Activated CD4-positive, alpha-beta T cell treated with anti-CD3 and anti-CD28 coated beads for 1 hour (primary cell): ENCODE results near the gene DDX49.
"Not testable (repeated sequence)": the region's sequence is repeated elsewhere in the genome, so short reads cannot be mapped to it uniquely, and the experiment has no call there.

Experiments used
- DNase-seq: peaks from one replicate; pipeline ENCODE4 v3.0.0-alpha.2; 2020

Gene DDX49

DNA sequence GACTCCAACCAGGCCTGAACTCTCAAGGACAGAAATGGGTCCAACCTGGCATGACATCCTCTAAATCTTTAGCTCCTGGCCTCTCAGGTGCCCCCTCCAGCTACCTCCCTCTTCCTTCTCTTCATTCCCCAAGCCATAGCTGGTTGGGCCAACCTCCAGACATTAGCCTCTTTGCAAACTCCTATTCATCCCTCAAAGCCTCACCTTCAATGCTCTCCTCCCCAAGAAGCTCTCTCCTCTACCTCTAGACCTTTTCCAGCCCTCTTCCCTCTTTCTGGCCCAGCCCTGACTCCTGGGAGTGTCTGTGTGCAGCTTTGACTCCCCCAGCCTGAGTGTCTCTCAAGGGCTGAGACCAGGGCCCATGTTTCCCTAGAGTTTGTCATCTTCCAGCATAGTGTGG lies 26.8 kb downstream of the DDX49 start:
- no peak for DNase-seq

DNA sequence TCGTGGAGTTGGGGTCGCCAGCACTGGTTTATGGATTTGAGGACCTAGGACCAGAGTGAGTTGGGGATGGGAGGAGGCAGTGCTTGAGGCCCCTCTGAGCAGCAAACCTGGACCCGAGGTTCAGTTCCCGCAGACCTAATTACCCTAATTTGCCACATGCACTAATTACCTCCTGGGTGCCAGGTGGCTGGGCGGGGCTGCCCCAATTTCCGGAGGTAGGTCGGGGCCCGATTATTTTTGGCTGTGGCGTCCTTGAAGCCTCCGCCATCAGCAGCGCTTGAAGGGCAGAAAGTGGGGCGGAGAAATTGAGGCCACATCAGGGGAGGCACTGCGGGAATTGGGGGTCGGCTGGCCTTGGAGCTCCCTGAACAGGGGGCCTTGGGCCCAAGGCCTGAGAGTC lies 27.4 kb downstream of the DDX49 start:
- no peak for DNase-seq

DNA sequence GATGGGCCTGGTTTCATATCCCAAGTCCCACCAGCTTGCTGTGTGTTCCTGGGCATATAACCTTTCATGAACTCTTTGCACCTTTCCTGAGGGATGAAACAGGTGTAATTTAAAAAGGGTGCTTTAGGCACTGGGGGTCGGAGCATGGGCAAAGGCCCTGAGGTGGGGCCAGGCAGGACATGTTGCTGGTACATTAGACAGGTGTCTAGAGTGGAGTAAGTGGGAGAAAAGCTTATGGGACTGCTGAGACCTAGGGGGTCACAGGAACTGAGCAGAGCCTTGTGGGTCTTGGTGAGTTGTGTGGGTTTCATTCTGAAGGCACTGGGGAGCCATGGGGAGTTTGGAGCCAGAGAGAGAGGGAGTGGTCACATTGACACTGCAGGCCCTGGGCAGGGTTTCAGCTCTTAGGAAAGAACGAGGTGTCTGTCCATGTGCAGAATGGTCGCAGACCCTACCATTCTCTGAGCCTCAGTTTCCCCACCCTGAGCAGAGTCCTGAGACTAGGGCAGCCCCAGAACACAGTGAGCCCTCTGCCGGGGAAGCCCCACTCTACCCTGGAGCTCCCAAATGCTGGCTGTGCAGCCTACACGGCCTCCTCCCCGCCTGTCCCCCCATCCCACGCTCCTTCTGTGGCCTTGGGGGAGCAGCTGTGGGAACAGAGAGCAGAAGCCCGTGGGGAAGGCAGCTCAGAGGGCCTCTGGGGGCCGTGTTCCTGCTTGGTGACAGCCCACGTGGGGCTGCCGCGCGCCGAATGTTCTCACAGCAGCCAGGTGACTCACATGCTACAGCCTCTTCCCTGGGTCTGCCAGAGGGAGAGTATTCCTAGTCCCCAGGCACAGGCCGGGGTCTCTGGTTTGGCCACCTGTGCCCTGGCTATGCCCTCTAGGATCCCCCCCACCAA lies 28.8 kb downstream of the DDX49 start:
- DNase-seq: no peak

DNA sequence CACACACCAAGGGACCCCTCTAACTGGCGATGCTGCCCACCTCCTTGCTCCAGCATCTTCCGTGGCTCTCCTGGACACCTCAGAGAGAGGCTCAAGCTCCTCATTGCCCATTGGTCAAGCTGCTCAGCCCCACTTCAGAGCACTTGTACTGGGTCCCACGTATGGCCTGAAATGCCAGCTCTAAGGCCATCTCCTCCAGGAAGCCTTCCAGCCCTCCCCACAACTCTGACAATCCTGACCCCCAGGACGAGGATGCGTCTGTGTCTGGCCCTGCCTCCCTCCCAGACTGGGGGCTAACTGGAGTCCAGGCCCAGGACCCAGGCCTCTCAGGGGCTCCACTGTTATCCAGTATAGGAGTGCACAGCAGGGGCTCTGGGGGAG lies 29.5 kb downstream of the DDX49 start:
- no peak for DNase-seq

DNA sequence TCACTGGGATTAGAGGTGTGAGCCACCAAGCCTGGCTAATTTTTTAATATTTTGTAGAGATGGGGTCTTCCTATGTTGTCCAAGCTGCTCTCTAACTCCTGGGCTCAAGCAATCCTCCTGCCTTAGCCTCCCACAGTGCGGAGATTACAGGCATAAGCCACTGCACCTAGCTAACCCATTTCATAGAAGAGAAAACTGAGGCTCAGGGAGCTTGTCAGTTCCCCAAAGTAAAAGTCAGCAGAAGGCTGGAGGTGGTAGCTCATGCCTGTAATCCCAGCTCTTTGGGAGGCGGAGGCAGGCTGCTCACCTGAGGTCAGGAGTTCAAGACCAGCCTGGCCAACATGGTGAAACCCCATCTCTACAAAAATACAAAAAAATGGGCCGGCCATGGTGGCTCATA lies 30.3 kb downstream of the DDX49 start:
- DNase-seq: no peak

- DNase-seq: no peak
These were observed 32.3 kb downstream of the DDX49 start for GRCh38 chr19:18951721-18952281.

- not testable (repeated sequence) for DNase-seq
These were observed 33.0 kb downstream of the DDX49 start for GRCh38 chr19:18952364-18953003.

DNA sequence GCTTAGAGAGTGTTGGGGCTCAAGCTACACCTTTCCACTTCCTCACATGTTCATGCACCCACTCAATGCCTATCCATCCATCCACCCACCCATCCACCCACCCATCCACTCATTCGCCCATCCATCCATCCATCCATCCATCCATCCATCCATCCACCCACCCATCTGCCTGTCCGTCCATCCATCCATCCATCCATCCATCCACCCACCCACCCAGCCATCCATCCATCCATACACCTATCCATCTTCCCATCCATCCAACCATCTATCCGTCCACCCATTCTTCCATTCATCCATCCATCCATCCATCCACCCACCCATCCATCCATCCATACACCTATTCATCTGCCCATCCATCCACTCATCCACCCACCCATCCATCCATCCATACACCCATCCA lies 34.6 kb downstream of the DDX49 start:
- DNase-seq: no peak

GRCh38 chr19:18955042-18955441 lies 35.5 kb downstream of the DDX49 start:
- no peak for DNase-seq

DNA sequence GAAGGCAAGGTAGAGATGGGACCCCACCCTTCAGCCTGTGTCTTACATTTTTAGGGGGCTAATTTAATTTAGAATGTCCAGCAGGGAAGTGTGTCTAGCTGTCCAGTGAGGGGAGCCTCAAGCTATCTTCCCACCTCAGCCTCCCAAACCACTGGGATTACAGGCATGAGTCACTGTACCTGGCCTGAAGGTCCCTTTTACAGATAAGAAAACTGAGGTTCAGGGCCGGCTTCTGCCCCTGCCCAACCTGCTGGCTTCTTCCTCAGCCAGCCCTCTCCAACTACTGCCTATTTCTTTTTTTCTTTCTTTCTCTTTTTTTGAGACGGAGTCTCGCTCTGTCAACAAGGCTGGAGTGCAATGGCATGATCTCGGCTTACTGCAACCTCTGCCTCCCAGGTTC lies 40.9 kb downstream of the DDX49 start:
- no peak for DNase-seq

DNA sequence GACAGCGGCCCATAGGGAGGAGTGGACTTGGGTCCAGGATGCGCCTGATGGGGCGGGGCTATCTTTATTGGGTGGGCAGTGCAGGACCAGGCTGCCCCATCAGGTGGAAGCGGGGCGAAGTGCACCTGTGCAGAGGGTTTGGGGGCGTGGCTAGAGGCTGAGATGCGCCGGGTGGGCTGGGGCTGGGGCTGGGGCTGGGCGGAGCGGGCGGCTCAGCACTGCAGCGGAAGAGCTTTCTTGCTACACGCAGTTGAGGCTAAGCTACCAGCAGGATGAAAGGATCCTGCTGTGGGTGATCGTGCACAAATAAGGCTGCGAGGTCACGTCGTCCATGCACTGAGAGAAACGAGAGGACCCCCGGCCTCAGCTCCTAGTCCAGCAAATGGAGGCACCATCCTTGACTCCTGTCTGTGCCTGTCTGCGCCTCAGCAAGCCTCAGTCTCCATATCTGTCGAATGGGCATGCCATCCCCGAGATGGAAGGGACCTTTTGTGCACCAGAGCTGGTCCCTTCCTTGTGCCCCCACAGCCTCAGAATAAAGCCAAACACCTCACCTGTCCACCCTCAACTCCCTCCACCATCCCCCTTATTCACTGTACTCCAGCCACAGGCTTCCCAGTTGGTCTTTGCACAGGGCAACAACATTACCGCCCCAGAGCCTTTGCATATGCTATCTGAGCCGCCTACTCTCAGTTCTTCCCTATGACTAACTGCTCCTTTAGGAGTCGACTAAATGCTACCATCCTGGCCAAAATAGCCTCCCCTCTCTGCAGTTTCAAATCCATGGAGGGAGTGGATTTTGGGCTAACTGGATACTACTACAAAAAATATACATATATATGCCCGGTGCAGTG lies 42.5 kb downstream of the DDX49 start:
- DNase-seq: no peak

GRCh38 chr19:18964121-18964520 lies 44.6 kb downstream of the DDX49 start:
- no peak for DNase-seq

DNA sequence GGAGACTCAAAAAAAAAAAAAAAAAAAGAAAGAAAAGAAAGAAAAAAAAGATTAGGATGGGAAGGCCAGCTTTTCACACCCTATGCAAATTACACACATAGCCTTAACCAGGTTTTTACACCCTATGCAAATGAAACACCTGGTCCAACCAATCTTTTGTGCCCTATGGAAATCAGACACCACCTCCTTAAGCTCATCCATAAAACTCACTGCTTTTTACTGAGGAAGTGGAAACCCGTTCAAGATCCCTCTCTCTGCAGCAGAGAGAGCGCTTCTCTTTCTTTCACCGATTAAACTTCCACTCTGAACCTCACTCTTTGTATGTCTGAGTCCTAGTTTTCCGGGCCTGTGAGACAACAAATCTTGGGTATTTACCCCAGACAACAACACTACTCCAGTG lies 46.8 kb downstream of the DDX49 start:
- DNase-seq: no peak

DNA sequence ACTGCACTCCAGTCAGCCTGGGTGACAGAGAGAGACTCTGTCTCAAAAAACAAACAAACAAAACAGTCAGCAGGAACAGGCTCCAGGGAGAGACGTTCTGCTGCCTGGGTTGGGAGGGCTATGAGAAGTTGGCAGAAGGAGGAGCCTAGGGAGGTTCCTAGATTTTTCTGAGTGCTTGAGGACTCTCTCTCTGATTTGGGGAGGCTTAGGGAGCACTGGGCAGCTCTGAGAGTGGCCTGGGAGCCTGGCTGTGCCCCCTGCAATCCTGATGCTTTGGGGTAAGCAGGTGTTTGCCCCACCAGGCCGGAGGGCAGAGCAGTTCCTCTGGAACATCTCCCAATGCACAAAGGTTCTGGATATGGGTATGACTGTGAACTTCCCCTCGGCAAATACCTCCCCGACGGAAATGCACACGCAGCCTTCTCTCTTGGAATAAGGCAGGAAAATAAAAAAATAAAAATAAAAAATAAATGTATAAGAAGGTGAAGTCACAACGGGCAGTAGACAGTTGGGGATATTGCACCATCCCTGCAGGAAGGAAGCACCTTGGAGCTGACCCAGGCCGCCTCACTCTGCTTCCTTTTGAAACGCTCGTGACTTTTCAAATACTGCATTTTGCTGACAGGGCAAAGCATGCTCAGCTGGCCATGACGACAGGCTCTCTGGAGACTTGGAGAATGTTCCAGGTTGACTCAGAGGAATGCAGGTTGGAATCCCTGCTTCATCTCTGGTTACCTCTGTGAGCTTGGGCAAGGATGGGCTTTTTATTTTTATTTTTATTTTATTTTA lies 48.0 kb downstream of the DDX49 start:
- no peak for DNase-seq

DNA sequence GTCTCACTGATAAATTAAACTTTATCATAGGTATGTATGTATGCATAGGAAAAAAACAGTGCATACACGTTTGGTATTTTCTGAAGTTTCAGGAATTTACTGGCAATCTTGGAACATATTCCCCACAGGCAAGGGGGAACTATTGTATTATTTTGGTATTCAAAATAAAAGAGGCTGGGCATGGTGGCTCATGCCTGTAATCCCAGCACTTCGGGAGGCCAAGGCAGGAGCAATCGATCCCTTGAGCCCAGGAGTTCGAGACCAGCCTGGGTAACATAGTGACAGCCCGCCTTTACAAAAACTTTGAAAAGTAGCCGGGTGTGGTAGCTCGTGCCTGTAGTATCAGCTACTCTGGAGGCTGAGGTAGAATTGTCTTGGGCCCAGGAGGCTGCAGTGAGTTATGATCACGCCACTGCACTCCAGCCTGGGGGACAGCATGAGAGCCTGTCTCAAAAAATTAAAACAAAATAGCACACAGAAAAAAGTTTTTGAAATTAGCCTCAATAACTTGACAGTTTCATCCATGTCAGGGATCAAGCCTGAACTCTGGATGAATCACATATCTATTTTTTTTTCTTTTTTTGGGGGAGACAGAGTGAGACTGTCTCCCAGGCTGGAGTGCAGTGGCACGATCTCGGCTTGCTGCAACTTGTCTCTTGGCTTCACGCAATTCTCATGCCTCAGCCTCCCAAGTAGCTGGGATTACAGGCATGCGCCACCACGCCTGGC lies 50.6 kb downstream of the DDX49 start:
- DNase-seq: no peak

DNA sequence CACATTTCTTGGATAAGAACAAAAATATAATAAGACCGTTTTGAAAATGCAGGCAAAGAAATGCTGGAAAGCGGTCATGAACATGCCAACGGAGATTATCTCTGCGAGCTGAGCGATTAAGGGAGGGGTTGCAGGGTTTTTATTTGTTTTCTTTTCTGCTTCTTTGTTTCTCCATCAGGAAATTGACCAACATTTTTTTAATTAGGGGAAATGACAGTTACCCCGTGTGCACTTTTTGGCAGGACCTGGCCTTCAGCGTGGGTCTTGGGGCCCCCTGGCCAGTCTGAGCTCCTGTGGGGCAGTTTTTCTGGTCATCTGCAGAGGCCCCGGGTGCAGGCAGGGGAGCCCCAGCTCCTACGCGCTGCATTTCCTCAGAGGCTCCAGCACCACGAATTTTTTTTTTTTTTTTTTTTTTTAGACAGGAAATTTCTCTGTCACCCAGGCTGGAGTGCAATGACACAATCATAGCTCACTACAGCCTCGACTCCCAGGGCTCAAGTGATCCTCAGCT lies 52.8 kb downstream of the DDX49 start:
- no peak for DNase-seq

DNA sequence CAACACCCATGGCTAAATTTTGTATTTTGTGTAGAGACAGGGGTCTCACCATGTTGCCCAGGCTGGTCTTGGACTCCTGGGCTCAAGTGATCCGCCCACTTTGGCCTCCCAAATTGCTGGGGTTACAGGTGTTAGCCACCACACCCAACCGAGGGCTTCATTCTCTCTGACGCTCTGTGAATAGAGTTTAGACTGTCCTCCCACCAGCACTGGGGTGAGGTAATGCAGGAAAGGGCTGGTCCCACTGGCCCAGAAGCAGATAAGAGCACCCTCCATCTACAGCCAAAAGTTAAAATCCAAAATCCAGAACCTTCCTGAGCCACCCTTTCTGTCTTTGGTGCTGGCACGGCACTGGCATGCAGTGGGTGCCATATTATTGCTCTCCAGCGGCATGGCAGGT lies 53.3 kb downstream of the DDX49 start:
- DNase-seq: no peak

- no peak for DNase-seq
These were observed 55.5 kb downstream of the DDX49 start for GRCh38 chr19:18975011-18975410.

DNA sequence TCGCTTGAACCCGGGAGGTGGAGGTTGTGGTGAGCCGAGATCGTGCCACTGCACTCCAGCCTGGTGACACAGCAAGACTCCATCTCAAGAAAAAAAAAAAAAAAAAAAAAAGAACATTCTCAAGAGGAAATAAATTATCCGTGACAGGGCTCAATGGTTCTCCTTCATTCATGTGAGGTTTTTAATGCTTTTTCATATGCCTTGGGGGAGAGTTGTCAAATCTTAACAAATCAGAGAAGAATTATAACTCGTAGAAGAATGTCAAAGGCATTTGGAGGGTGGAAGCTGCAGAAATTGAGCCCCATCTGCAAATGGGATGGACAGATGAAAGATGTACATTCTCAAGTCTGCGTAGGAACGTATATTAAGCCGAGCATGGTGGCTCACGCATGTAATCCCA lies 56.4 kb downstream of the DDX49 start:
- DNase-seq: no peak
